Measurements from ENCODE around the gene CLDN12.

GRCh38 chr7:90430614-90431460 is 27.6 kb downstream of the CLDN12 start:
- no peak for TF ChIP-seq CTCF (IDR thresholded peaks at IDR 0.05)
- no peak for TF ChIP-seq POLR2A (IDR thresholded peaks at IDR 0.05)

Data from ovary (tissue), 3 donors.